ENCODE results near the gene CPSF3.

- TF ChIP-seq CTCF (IDR thresholded peaks at IDR 0.05) = no peak
- no peak for TF ChIP-seq POLR2A (IDR thresholded peaks at IDR 0.05)
Observed at GRCh38 chr2:9419541-9419940, 3.9 kb upstream of the CPSF3 start.
